Mesenchymal stem cell (in vitro differentiated cells and primary cell): Measurements from ENCODE around the gene U2AF1.
"Not testable (repeated sequence)": the region's sequence is repeated elsewhere in the genome, so short reads cannot be mapped to it uniquely, and the experiment has no call there.

Source experiments
- DNase-seq: peaks from one replicate; pipeline ENCODE4 v3.0.0-alpha.2; 2013
- H2AFZ ChIP-seq: one replicate; pipeline ENCODE4 v1.6.1; 2013; ENCODE audit warnings: low read depth, mild to moderate bottlenecking, control low read depth, inconsistent platforms, low read length, moderate library complexity
- H2AK5ac ChIP-seq: 2 replicates; pipeline ENCODE4 v1.6.1; 2013; ENCODE audit warnings: low read length, moderate library complexity, mild to moderate bottlenecking, inconsistent platforms; ENCODE audit not compliant: severe bottlenecking
- H2BK120ac ChIP-seq: one replicate; pipeline ENCODE4 v1.6.1; 2013; ENCODE audit warnings: low read depth, mild to moderate bottlenecking, inconsistent platforms, low read length, moderate library complexity
- H2BK12ac ChIP-seq, 2 experiments: one replicate each; pipeline ENCODE4 v1.6.1; 2013; ENCODE audit warnings: inconsistent platforms in 2 of 2, low read length in 2 of 2, mild to moderate bottlenecking in 2 of 2, moderate library complexity in 2 of 2, control low read depth in 1 of 2
- H2BK15ac ChIP-seq: one replicate; pipeline ENCODE4 v1.6.1; 2013; ENCODE audit warnings: mild to moderate bottlenecking, low read depth, inconsistent platforms; ENCODE audit not compliant: poor library complexity, severe bottlenecking
- H2BK5ac ChIP-seq: 2 replicates; pipeline ENCODE4 v1.6.1; 2013; ENCODE audit warnings: low read depth, mild to moderate bottlenecking, low read length, control low read depth, inconsistent platforms; ENCODE audit not compliant: poor library complexity, severe bottlenecking
- H3K14ac ChIP-seq, 2 experiments: one replicate each; pipeline ENCODE4 v1.6.1; 2013; ENCODE audit warnings: inconsistent platforms in 2 of 2, low read length in 2 of 2, control low read depth in 1 of 2, mild to moderate bottlenecking in 1 of 2, moderate library complexity in 1 of 2
- H3K18ac ChIP-seq, 2 experiments: one replicate each; pipeline ENCODE4 v1.6.1; 2013; ENCODE audit warnings: inconsistent platforms in 2 of 2, low read length in 2 of 2, control low read depth in 1 of 2, low read depth in 1 of 2, mild to moderate bottlenecking in 1 of 2
- H3K23ac ChIP-seq, 2 experiments: one replicate each; pipeline ENCODE4 v1.6.1; 2013; ENCODE audit warnings: inconsistent platforms in 2 of 2, low read length in 2 of 2, mild to moderate bottlenecking in 2 of 2, moderate library complexity in 2 of 2, control low read depth in 1 of 2
- H3K27ac ChIP-seq: 2 replicates; pipeline ENCODE4 v1.5.1; 2013; ENCODE audit warnings: mild to moderate bottlenecking, moderate library complexity, low read length, control low read depth, inconsistent platforms; ENCODE audit not compliant: poor library complexity, severe bottlenecking
- H3K27me3 ChIP-seq, 2 experiments: 2 replicates each; pipeline versions ENCODE4 v1.6.1 to v1.7.0; 2013; ENCODE audit warnings: low read length in 2 of 2, mild to moderate bottlenecking in 2 of 2, moderate library complexity in 2 of 2, control low read depth in 1 of 2, inconsistent platforms in 1 of 2; ENCODE audit not compliant: control insufficient read depth in 1 of 2, insufficient read depth in 1 of 2
- H3K36me3 ChIP-seq, 2 experiments: 2 replicates each; pipeline versions ENCODE4 v1.6.1 to v1.7.0; 2013; ENCODE audit warnings: low read length in 2 of 2, control low read depth in 1 of 2, inconsistent platforms in 1 of 2, low read depth in 1 of 2, mild to moderate bottlenecking in 1 of 2; ENCODE audit not compliant: insufficient read depth in 2 of 2, control insufficient read depth in 1 of 2
- H3K4ac ChIP-seq, 2 experiments: one replicate each; pipeline ENCODE4 v1.6.1; 2013; ENCODE audit warnings: inconsistent platforms in 2 of 2, low read length in 2 of 2, mild to moderate bottlenecking in 2 of 2, moderate library complexity in 2 of 2, control low read depth in 1 of 2, low read depth in 1 of 2
- H3K4me1 ChIP-seq: 2 replicates; pipeline ENCODE4 v1.6.1; 2013; ENCODE audit warnings: low read depth, low read length, control low read depth; ENCODE audit not compliant: control insufficient read depth, insufficient read depth
- H3K4me2 ChIP-seq: 2 replicates; pipeline ENCODE4 v1.6.1; 2013; ENCODE audit warnings: low read length, mild to moderate bottlenecking, inconsistent platforms; ENCODE audit not compliant: poor library complexity, severe bottlenecking
- H3K4me3 ChIP-seq, 2 experiments: 2 replicates each; pipeline versions ENCODE4 v1.5.1 to v1.7.0; 2013; ENCODE audit warnings: low read length in 2 of 2, mild to moderate bottlenecking in 2 of 2, control low read depth in 1 of 2, low read depth in 1 of 2; ENCODE audit not compliant: insufficient read depth in 1 of 2
- H3K79me1 ChIP-seq: replicated peaks from 2 replicates; pipeline ENCODE4 v1.6.1; 2013; ENCODE audit warnings: mild to moderate bottlenecking, control low read depth, low read length, inconsistent platforms; ENCODE audit not compliant: poor library complexity, severe bottlenecking
- H3K9ac ChIP-seq: 2 replicates; pipeline ENCODE4 v1.7.0; 2013; ENCODE audit warnings: mild to moderate bottlenecking, low read length, moderate library complexity
- H3K9me3 ChIP-seq: 2 replicates; pipeline ENCODE4 v1.7.0; 2013; ENCODE audit warnings: mild to moderate bottlenecking, low read length; ENCODE audit not compliant: control insufficient read depth
- H4K8ac ChIP-seq: one replicate; pipeline ENCODE4 v1.6.1; 2013; ENCODE audit warnings: inconsistent platforms, mild to moderate bottlenecking, low read length, moderate library complexity
- H4K91ac ChIP-seq: one replicate; pipeline ENCODE4 v1.6.1; 2013; ENCODE audit warnings: mild to moderate bottlenecking, low read length, inconsistent platforms
- WGBS: methylation state at CpG from one replicate; pipeline ENCODE4 v1.1.7; 2013; ENCODE audit warnings: mixed read lengths; 5-methylcytosine and 5-hydroxymethylcytosine counted together

U2AF1 gene

DNA sequence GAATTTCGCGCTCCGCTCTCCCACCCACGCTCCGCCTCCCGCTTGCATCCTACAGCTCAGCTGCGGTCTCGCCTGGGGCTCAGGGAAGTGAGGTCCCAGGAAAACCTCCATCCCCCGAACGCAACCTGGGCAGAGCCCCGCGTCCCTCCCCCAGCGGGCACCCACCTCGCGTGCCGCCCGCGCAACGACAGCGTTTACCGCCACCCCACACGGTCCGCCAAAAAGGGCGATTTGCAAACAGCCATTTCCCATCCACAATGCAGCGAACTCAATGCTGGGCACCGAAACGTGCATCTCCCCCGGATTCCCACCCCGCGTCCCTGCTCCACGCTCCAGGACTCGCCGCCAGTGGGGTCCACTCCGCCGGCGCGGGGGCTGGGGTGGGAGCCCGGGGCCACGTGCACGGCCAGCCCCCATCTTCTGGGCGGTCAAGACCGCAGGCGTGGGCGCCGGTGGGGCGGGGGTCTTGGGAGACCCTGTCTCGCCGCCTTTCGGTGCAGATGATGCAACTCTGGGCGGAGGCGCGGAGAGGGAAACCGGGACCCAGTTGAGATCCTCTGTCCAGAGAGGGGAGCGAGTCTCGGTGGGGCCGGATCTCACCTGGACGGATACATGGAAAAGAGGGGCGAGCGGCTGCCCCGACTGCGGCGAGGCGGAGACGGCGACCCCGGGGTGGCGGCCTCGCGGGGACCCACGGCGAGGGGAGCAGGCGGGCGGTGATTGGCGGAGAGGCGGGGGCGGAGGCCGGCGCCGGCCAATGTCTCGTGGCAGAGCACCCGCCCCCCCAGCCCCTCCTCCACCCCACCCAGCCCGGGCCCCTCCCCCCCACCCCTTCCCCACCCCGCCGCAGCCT lies 32.0 kb downstream of the U2AF1 start, which contains the start of gene CBS:
TSS of gene CBS (minus strand) at position 666 of the 853 bp plus-strand sequence. CDS start 3,642 bp downstream, outside the sequence.
- not testable (repeated sequence) for H3K23ac ChIP-seq, H4K91ac ChIP-seq, H3K18ac ChIP-seq, H3K4ac ChIP-seq, H2BK12ac ChIP-seq, H3K27me3 ChIP-seq, H3K27ac ChIP-seq, H2BK15ac ChIP-seq, H3K9ac ChIP-seq, H3K14ac ChIP-seq, H2AK5ac ChIP-seq, H3K4me2 ChIP-seq, H3K79me1 ChIP-seq, H3K9me3 ChIP-seq, H3K36me3 ChIP-seq, H4K8ac ChIP-seq, H2BK120ac ChIP-seq, DNase-seq, H3K4me1 ChIP-seq, H2AFZ ChIP-seq, H2BK5ac ChIP-seq, H3K4me3 ChIP-seq
- WGBS: no CpG with 5 or more reads among the region's 84 CpGs

DNA sequence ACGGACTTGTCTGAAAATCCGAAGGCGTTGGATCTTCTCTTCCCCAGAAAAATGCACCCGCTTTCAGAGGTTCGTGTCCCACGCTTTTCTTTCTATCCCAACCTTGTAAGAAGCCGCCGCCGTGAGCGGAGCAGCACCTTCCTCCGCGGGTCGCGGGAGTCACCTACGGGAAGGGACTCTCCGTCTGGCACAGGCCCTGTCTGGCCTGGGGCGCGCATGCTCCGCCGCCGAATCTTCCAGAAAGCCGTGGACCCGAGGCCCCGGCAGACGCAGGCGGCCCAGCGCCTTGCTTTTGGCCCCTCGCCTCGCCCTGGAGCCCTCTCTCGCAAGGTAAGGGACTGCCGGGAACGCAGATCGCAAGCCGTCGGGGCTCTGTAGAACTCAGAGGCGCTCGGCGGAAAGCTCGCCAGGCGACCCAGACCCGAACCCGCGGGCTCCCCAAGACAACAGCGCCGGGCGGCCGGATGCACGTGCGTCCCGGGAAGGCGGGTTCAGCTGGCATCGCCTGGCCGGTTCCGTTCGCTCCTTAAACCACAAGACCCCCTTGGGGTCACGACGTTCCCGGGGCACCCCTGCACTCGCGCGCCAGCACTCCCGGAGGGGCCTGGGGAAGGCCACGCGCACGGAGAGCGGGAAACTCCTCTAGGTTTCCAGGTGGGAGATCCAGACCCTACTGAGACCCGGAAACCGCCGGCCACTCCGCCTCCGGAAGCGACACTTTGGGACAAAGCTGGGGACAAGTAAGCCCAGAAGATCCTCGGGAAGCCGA lies 32.8 kb downstream of the U2AF1 start:
- not testable (repeated sequence) for H3K4me1 ChIP-seq, H3K14ac ChIP-seq, H2AFZ ChIP-seq, H3K79me1 ChIP-seq, H3K4me2 ChIP-seq, H2BK15ac ChIP-seq, DNase-seq, H3K27me3 ChIP-seq, H3K4ac ChIP-seq, H2BK5ac ChIP-seq, H2BK120ac ChIP-seq, H3K9me3 ChIP-seq, H4K91ac ChIP-seq, H3K36me3 ChIP-seq, H2AK5ac ChIP-seq, H4K8ac ChIP-seq, H2BK12ac ChIP-seq, H3K9ac ChIP-seq, H3K23ac ChIP-seq, H3K18ac ChIP-seq, H3K4me3 ChIP-seq, H3K27ac ChIP-seq
- WGBS: no CpG with 5 or more reads among the region's 74 CpGs

DNA sequence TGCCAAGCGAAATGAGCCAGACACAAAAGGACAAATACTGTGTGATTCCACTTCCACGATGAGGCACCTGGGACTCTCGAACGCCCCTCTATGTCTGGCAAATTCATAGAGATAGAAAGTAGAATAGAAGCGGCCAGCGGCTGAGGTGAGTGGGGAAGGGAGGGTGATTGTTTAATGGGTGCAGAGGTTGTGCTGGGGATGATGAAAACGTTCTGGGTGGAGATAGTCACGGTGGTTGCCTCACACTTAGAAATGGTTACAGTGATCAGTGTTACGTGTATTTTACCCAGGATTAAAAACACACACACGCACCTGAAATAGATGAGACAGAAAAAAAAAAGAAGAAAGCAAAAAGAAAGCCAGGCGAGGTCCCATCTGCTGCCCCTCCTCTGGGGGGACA lies 34.6 kb downstream of the U2AF1 start:
- H2BK5ac ChIP-seq, H2BK12ac ChIP-seq, H3K9me3 ChIP-seq, H3K18ac ChIP-seq, H3K79me1 ChIP-seq, H3K36me3 ChIP-seq, H4K91ac ChIP-seq, H3K27me3 ChIP-seq, H3K14ac ChIP-seq, H3K27ac ChIP-seq, H2AFZ ChIP-seq, H3K23ac ChIP-seq, H2BK15ac ChIP-seq, H2BK120ac ChIP-seq, H4K8ac ChIP-seq, H3K4ac ChIP-seq, H3K4me2 ChIP-seq, H2AK5ac ChIP-seq, H3K4me3 ChIP-seq, H3K4me1 ChIP-seq, H3K9ac ChIP-seq, DNase-seq: not testable (repeated sequence)
- WGBS: no CpG with 5 or more reads among the region's 11 CpGs

DNA sequence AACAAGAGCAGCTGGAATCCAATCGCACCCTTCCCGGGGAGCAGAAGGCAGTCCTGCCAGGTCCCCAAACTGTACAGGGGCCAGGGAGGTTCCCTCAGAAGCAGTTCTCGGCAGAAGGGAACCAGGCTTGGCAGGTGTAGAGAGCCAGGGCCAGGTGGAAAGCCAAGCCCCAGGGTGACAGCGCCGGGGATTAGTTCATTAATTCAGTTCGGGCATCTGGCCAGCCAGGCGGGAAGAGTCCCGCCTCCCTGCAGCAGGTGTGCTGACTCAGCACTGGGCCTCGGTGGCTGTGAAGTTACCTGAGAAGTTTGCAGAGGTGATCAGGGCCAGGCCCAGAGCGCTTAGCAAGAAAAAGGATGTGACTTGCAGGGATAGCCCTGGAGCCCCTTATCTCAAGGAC lies 37.7 kb downstream of the U2AF1 start:
- not testable (repeated sequence) for H3K14ac ChIP-seq, H3K18ac ChIP-seq, H2BK5ac ChIP-seq, H3K4me3 ChIP-seq, H2AFZ ChIP-seq, H3K36me3 ChIP-seq, H2AK5ac ChIP-seq, H2BK12ac ChIP-seq, H4K8ac ChIP-seq, DNase-seq, H2BK15ac ChIP-seq, H3K79me1 ChIP-seq, H3K4me2 ChIP-seq, H3K4ac ChIP-seq, H3K9me3 ChIP-seq, H2BK120ac ChIP-seq, H3K4me1 ChIP-seq, H3K27ac ChIP-seq, H4K91ac ChIP-seq, H3K23ac ChIP-seq, H3K27me3 ChIP-seq, H3K9ac ChIP-seq
- no CpG with 5 or more reads among the region's 10 CpGs for WGBS
